ENCODE measurements around the gene GLP1R.
A peak's percentile ranks its signal among the peaks of the same experiment; 100 is the strongest.

The GLP1R gene

DNA sequence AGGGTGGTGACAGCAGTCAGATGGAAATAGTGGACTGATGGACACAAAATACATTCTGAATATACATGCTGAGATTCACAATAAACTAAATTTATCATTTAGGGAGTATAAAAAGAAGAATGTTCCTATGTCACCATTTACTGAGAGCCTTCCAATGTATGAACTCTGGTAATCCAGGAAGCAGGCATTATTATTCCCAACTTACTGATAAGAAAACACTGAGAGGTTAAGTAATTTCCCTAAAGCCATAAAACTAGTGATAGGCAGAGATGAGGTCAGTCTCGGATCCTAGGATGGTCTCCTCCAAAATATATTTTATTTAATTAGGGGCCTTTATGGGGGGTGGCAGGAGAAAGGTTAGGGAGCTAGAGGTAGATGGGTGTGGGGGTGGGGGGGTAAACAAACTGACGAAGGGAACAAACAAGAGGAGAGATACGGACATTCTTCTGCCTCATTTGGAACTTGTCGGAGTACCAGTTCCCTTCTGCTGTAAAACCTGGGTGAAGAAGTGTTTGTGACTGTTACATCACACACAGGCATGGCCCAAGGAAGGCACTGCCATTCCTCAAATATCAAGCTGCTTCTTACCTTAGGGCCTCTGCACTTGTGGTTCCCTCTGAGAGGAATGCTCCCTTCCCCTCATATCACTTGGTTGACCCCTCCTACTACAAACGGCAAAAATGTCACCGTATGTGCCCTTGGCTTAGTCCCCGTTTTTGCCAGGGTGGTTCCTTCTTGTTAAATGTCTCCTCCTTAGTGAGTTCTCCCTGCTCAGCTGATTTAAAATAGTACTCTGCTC, 59.7 kb downstream of the GLP1R start:
- Histone ChIP-seq H3K27ac (no peak overlapping the region), H3K27me3 (ENCODE audit: insufficient read depth, low read depth, severe bottlenecking) (no peaks in the 10 kb centered on the region), H3K36me3 (peaks cover 12% of the 10 kb centered on the region), H3K9me3 (ENCODE audit: severe bottlenecking) (no peaks in the 10 kb centered on the region), H3K4me3 (ENCODE audit: low read depth, low read length) (no peak overlapping the region)
- TF ChIP-seq, protein P1, sequence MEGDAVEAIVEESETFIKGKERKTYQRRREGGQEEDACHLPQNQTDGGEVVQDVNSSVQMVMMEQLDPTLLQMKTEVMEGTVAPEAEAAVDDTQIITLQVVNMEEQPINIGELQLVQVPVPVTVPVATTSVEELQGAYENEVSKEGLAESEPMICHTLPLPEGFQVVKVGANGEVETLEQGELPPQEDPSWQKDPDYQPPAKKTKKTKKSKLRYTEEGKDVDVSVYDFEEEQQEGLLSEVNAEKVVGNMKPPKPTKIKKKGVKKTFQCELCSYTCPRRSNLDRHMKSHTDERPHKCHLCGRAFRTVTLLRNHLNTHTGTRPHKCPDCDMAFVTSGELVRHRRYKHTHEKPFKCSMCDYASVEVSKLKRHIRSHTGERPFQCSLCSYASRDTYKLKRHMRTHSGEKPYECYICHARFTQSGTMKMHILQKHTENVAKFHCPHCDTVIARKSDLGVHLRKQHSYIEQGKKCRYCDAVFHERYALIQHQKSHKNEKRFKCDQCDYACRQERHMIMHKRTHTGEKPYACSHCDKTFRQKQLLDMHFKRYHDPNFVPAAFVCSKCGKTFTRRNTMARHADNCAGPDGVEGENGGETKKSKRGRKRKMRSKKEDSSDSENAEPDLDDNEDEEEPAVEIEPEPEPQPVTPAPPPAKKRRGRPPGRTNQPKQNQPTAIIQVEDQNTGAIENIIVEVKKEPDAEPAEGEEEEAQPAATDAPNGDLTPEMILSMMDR (IDR thresholded peaks at IDR 0.05; ENCODE audit: low read depth, low read length): no peak
- DNase-seq: no peak

DNA sequence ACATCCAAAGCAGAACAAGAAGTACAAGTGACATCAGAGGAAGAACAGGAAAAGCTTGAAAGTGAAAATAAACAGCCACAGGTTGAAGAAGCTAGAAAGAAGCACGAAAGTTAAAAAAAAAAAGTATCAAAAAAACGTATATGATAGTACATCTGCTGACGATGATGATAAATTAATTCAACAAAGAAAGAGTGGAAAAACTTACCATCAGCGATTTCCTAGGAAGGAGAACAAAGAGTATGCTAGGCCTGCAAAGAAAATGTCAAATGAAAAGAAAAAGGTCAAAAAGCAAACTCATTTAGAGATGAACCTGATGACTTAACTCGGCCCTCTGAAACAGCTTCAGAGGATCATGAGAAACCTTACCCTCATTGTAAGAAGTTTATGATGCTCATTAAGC, 62.7 kb downstream of the GLP1R start:
- H3K36me3 ChIP-seq: peaks cover 8% of the 10 kb centered on the region; the same call in 1 of the 2 replicates
- H3K27ac ChIP-seq: no peak overlapping the region
- no peak for DNase-seq
- peaks cover 10% of the 10 kb centered on the region for H3K27me3 ChIP-seq (ENCODE audit: insufficient read depth, low read depth, severe bottlenecking)
- TF ChIP-seq, protein P1 (IDR thresholded peaks at IDR 0.05; ENCODE audit: low read depth, low read length): no peak
- no peak overlapping the region for H3K4me3 ChIP-seq (ENCODE audit: low read depth, low read length)
- no peaks in the 10 kb centered on the region for H3K9me3 ChIP-seq (ENCODE audit: severe bottlenecking)

DNA sequence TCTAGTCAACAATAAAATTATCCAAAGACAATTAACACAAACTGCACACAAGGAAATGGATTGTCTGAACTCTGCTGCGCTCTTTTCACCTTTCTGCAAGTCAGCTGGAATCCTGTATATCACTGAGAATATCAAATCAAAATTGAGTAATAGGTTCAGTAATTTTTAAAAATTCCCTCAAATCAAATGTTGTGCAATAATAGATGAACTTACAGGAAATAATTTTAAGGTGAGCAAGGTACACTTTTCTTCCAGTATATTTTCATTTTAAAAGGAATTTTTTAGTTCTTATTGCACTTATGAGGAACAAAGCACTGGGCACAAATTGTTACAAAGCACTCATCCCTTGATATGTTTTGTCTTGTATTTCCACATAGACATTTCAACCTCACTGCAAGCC, 65.2 kb downstream of the GLP1R start:
- Histone ChIP-seq H3K27ac (no peak overlapping the region), H3K9me3 (ENCODE audit: severe bottlenecking) (no peaks in the 10 kb centered on the region), H3K36me3 (peaks cover 6% of the 10 kb centered on the region; the same call in 1 of the 2 replicates), H3K27me3 (ENCODE audit: insufficient read depth, low read depth, severe bottlenecking) (peaks cover 24% of the 10 kb centered on the region), H3K4me3 (ENCODE audit: low read depth, low read length) (peak overlapping the region; percentile 89)
- no peak for DNase-seq
- TF ChIP-seq, protein P1 (IDR thresholded peaks at IDR 0.05; ENCODE audit: low read depth, low read length): no peak

DNA sequence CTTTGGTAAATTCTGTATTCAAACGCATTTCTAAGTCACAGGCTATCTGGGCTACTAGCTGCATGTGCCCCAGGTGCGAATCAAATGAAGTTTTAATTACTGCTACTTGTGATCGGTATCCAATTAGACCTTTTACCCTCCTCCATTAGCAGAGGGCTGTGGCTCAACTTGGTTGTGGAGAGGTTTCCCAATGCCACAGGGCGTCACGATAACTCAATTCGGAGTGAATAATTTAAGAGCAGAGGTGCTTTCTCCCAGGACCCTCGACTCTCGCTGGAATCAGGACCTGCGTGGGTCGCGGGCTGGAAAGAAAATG, 65.8 kb downstream of the GLP1R start:
- TF ChIP-seq, protein P1 (IDR thresholded peaks at IDR 0.05; ENCODE audit: low read depth, low read length): no peak
- Histone ChIP-seq H3K27me3 (ENCODE audit: insufficient read depth, low read depth, severe bottlenecking) (peaks cover 30% of the 10 kb centered on the region), H3K4me3 (ENCODE audit: low read depth, low read length) (peak overlapping the region; percentile 89), H3K9me3 (ENCODE audit: severe bottlenecking) (no peaks in the 10 kb centered on the region), H3K36me3 (peaks cover 4% of the 10 kb centered on the region; the same call in 1 of the 2 replicates), H3K27ac (peak overlapping the region; percentile 94)
- DNase-seq: no peak

DNA sequence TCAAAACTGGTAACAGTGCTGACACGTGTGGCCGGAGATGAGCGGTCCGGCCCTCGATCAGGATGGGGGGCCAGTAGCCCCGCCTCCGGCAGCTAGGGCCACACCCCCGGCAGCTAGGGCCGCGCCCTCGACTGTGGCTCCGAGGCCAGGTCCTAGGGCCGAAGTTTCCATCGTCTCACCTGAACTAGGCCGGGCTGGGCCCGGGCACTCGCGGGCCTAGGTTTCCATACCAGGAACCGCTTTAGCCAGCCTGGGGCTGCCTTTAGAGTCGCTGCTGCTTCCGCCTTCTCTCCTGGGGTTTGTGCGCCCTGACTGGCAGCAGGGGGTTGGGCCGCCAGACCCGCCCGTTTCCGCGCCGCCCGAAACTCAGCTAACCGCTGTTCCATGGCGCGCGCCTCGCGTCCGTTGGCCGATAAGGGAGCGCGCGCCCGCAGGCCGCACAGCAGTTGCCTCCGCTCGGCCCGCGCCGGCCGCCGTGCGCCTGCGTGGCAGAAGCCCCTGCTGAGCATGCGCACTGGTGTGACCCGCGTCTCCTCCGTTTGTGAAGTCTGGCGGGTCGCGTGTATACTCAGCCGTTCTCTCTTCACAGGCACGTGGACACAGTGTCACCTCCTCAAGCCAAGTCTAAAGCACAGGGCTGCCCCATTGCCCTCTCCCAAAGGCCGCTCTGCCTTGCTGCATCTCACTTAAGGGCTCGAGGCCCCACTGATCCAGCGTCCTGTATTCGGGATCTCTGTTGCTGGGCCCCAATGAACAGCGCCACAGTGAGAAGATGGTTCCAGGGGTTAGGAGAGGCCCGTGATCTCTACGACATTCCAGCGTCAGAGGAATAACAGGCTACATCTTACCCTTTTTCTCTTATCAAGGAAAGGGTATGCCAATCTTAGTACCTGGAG, 66.4 kb downstream of the GLP1R start, which contains the start of gene SAYSD1:
Gene SAYSD1, minus strand, starts transcription at position 483 of the 896 bp plus-strand sequence. Its CDS starts 97 bp downstream, at position 386.
- peaks cover 36% of the 10 kb centered on the region for H3K27me3 ChIP-seq (ENCODE audit: insufficient read depth, low read depth, severe bottlenecking)

More for the DNA sequence above, 66.4 kb downstream of the GLP1R start, which contains the start of gene SAYSD1:
- Histone ChIP-seq H3K9me3 (ENCODE audit: severe bottlenecking) (no peaks in the 10 kb centered on the region), H3K36me3 (0 out of 2 replicates have a peak, but pooled peaks cover under 1% of the 10 kb centered on the region), H3K27ac (peak within 1 kb of the TSS; percentile 94), H3K4me3 (ENCODE audit: low read depth, low read length) (peak within 1 kb of the TSS; percentile 89)
- peak; percentile 98 for DNase-seq
- TF ChIP-seq, protein P1 (IDR thresholded peaks at IDR 0.05; ENCODE audit: low read depth, low read length): no peak

All from WERI-Rb-1 (cell line).